IMR-90 (cell line): ENCODE results near the gene ABI3BP. TPM values are rescaled to one million over a fixed set of nuclear protein-coding genes. Genes with fewer than 3 reads are reported as not detected.

Source experiments
- ATAC-seq: fragments of 200-7000 bp; cut with Tn5 transposase; 2 replicates; pipeline ENCODE4 v1.9.1; 2020; ENCODE audit warnings: low read depth, mild to moderate bottlenecking, moderate library complexity
- BruUV-seq: library from RNA; stranded (reverse); fragments of 400-500 nt; replicated peaks from 2 replicates; lab custom pipeline; 2021; lab: Mats Ljungman, UMichigan
- CTCF ChIA-PET: fragments of 300-600 bp; formaldehyde crosslinking; extraction: SDS; loops from one replicate; lab custom pipeline; 2021; ENCODE audit warnings: antibody characterized with exemption; lab: Yijun Ruan, JAX
- POLR2A ChIA-PET: fragments of 300-600 bp; sonication (Branson Sonifier 250); formaldehyde crosslinking; loops from one replicate; lab custom pipeline; 2022; ENCODE audit warnings: antibody characterized with exemption; ENCODE audit not compliant: unreplicated experiment; lab: Charles Lee
- DNase-seq: peaks from one replicate; pipeline ENCODE4 v3.0.0; 2013
- H2AFZ ChIP-seq: replicated peaks from 2 replicates; pipeline ENCODE3; 2013; ENCODE audit warnings: low read length, mild to moderate bottlenecking; ENCODE audit not compliant: poor library complexity
- H2AK5ac ChIP-seq: 2 replicates; pipeline ENCODE4 v1.6.1; 2013; ENCODE audit warnings: low read depth, low read length, inconsistent platforms
- H2AK9ac ChIP-seq: replicated peaks from 2 replicates; pipeline ENCODE3; 2013; ENCODE audit warnings: mild to moderate bottlenecking, low read depth, low read length, moderate library complexity; ENCODE audit not compliant: poor library complexity
- H2BK120ac ChIP-seq: 2 replicates; pipeline ENCODE4 v1.6.1; 2013; ENCODE audit warnings: low read depth, low read length, inconsistent platforms
- H2BK15ac ChIP-seq: 3 replicates; pipeline ENCODE4 v1.6.1; 2013; ENCODE audit warnings: low read depth, low read length, inconsistent platforms
- H2BK20ac ChIP-seq: 2 replicates; pipeline ENCODE4 v1.6.1; 2013; ENCODE audit warnings: low read depth, mild to moderate bottlenecking, inconsistent platforms, low read length, moderate library complexity
- H2BK5ac ChIP-seq: 2 replicates; pipeline ENCODE4 v1.6.1; 2013; ENCODE audit warnings: mild to moderate bottlenecking, low read depth, low read length, inconsistent platforms; ENCODE audit not compliant: poor library complexity, severe bottlenecking
- H3K14ac ChIP-seq: replicated peaks from 2 replicates; pipeline ENCODE4 v1.6.1; 2013; ENCODE audit warnings: low read depth, low read length, inconsistent platforms
- H3K18ac ChIP-seq: 2 replicates; pipeline ENCODE4 v1.6.1; 2013; ENCODE audit warnings: low read depth, low read length, control low read depth
- H3K23ac ChIP-seq: 2 replicates; pipeline ENCODE4 v1.6.1; 2013; ENCODE audit warnings: low read depth, low read length, inconsistent platforms
- H3K27ac ChIP-seq: 2 replicates; pipeline ENCODE4 v1.5.1; 2013; ENCODE audit warnings: mild to moderate bottlenecking, control low read depth, low read length; ENCODE audit not compliant: insufficient read depth
- H3K27me3 ChIP-seq: 2 replicates; pipeline ENCODE4 v1.6.1; 2013; ENCODE audit warnings: low read length; ENCODE audit not compliant: control insufficient read depth, insufficient read depth
- H3K36me3 ChIP-seq: 2 replicates; pipeline ENCODE4 v1.6.1; 2013; ENCODE audit warnings: low read length, mixed read lengths; ENCODE audit not compliant: control insufficient read depth, insufficient read depth
- H3K4ac ChIP-seq: 2 replicates; pipeline ENCODE4 v1.6.1; 2013; ENCODE audit warnings: low read depth, low read length, inconsistent platforms
- H3K4me1 ChIP-seq: 2 replicates; pipeline ENCODE4 v1.6.1; 2013; ENCODE audit warnings: low read length, mixed read lengths; ENCODE audit not compliant: control insufficient read depth, insufficient read depth
- H3K4me2 ChIP-seq: 2 replicates; pipeline ENCODE4 v1.6.1; 2013; ENCODE audit warnings: low read depth, mild to moderate bottlenecking, control low read depth, low read length, moderate library complexity
- H3K4me3 ChIP-seq: 2 replicates; pipeline ENCODE4 v1.5.1; 2013; ENCODE audit warnings: low read depth, mild to moderate bottlenecking, control low read depth, low read length, moderate library complexity; ENCODE audit not compliant: insufficient read depth
- H3K56ac ChIP-seq: 2 replicates; pipeline ENCODE4 v1.6.1; 2013; ENCODE audit warnings: low read length, inconsistent platforms; ENCODE audit not compliant: insufficient read depth; ENCODE audit errors: extremely low read depth
- H3K79me1 ChIP-seq, 2 experiments: 2 replicates each; pipeline ENCODE4 v1.6.1; 2013; ENCODE audit warnings: low read length in 2 of 2, inconsistent platforms in 1 of 2, low read depth in 1 of 2
- H3K9ac ChIP-seq: 2 replicates; pipeline ENCODE4 v1.6.1; 2013; ENCODE audit warnings: low read depth, low read length, control low read depth
- H3K9me1 ChIP-seq: 2 replicates; pipeline ENCODE4 v1.6.1; 2013; ENCODE audit warnings: low read length, inconsistent platforms; ENCODE audit not compliant: insufficient read depth
- H3K9me3 ChIP-seq: 2 replicates; pipeline ENCODE4 v1.6.1; 2013; ENCODE audit warnings: low read length; ENCODE audit not compliant: control insufficient read depth, insufficient read depth
- H4K20me1 ChIP-seq: 2 replicates; pipeline ENCODE4 v1.6.1; 2013; ENCODE audit warnings: low read length, inconsistent platforms; ENCODE audit not compliant: insufficient read depth
- H4K5ac ChIP-seq: 2 replicates; pipeline ENCODE4 v1.6.1; 2013; ENCODE audit warnings: mild to moderate bottlenecking, low read depth, low read length, control low read depth
- H4K8ac ChIP-seq, 2 experiments: 2 replicates each; pipeline ENCODE4 v1.6.1; 2013; ENCODE audit warnings: low read depth in 2 of 2, low read length in 2 of 2, control low read depth in 1 of 2, inconsistent platforms in 1 of 2
- H4K91ac ChIP-seq: 2 replicates; pipeline ENCODE4 v1.6.1; 2013; ENCODE audit warnings: low read depth, low read length, inconsistent platforms; ENCODE audit not compliant: insufficient read depth
- BHLHE40 ChIP-seq: fragments of 150-350 bp; IDR thresholded peaks from 2 replicates; pipeline ENCODE4 v1.6.1; 2016; ENCODE audit warnings: mild to moderate bottlenecking, low read depth, low read length
- CEBPB ChIP-seq: IDR thresholded peaks from 2 replicates; pipeline ENCODE4 v1.6.1; 2012; ENCODE audit warnings: low read depth, low read length, improper control_type of control experiment
- CHD1 ChIP-seq: IDR thresholded peaks from 2 replicates; pipeline ENCODE4 v1.6.1; 2012; ENCODE audit warnings: low read depth, low read length, improper control_type of control experiment
- ELK1 ChIP-seq: fragments of 150-350 bp; IDR thresholded peaks from 2 replicates; pipeline ENCODE4 v1.6.1; 2016; ENCODE audit warnings: low read depth, mild to moderate bottlenecking, low read length, moderate library complexity, borderline replicate concordance
- FOS ChIP-seq: fragments of 150-350 bp; IDR thresholded peaks from 2 replicates; pipeline ENCODE4 v1.6.1; 2016; ENCODE audit warnings: low read depth, low read length
- MAFK ChIP-seq: IDR thresholded peaks from 2 replicates; pipeline ENCODE4 v1.6.1; 2012; ENCODE audit warnings: low read depth, low read length, improper control_type of control experiment
- MAZ ChIP-seq: IDR thresholded peaks from 2 replicates; pipeline ENCODE4 v1.6.1; 2012; ENCODE audit warnings: low read depth, mild to moderate bottlenecking, low read length, improper control_type of control experiment, moderate library complexity, borderline replicate concordance
- MXI1 ChIP-seq: IDR thresholded peaks from 2 replicates; pipeline ENCODE4 v1.6.1; 2012; ENCODE audit warnings: low read depth, mild to moderate bottlenecking, low read length, moderate library complexity, borderline replicate concordance
- NFE2L2 ChIP-seq: fragments of 150-350 bp; IDR thresholded peaks from 2 replicates; pipeline ENCODE4 v1.6.1; 2016; ENCODE audit warnings: low read depth, mild to moderate bottlenecking, low read length
- POLR2A ChIP-seq: IDR thresholded peaks from 2 replicates; pipeline ENCODE4 v1.6.1; 2012; ENCODE audit warnings: mild to moderate bottlenecking, low read depth, low read length
- RAD21 ChIP-seq: IDR thresholded peaks from 2 replicates; pipeline ENCODE4 v1.6.1; 2012; ENCODE audit warnings: low read length, improper control_type of control experiment
- RCOR1 ChIP-seq: IDR thresholded peaks from 2 replicates; pipeline ENCODE4 v1.6.1; 2012; ENCODE audit warnings: mild to moderate bottlenecking, low read length, improper control_type of control experiment; ENCODE audit not compliant: insufficient replicate concordance
- RFX5 ChIP-seq: IDR thresholded peaks from 2 replicates; pipeline ENCODE4 v1.8.0; 2012; ENCODE audit warnings: low read depth, mild to moderate bottlenecking, low read length, moderate library complexity
- SMC3 ChIP-seq: fragments of 150-350 bp; IDR thresholded peaks from 2 replicates; pipeline ENCODE4 v1.6.1; 2016; ENCODE audit warnings: low read depth, mild to moderate bottlenecking, antibody characterized with exemption, low read length, moderate library complexity
- USF2 ChIP-seq: fragments of 150-350 bp; IDR thresholded peaks from 2 replicates; pipeline ENCODE4 v1.6.1; 2017; ENCODE audit warnings: mild to moderate bottlenecking, antibody characterized with exemption, low read length, low read depth
- WGBS, 2 experiments: methylation state at CpG; one replicate each; pipeline versions ENCODE4 v1.1.5 to v1.1.7; 2013; ENCODE audit warnings: missing lambda C conversion rate in 2 of 2; ENCODE audit not compliant: insufficient read length in 1 of 2; ENCODE audit errors: extremely low coverage in 2 of 2; 5-methylcytosine and 5-hydroxymethylcytosine counted together
- dilution Hi-C: fragments of 300-500 bp; cut with HindIII; formaldehyde crosslinking; loops from one replicate; pipeline ENCODE4 v1.14.3; 2018; ENCODE audit warnings: low sequenced_read_pairs; ENCODE audit not compliant: unreplicated experiment
- in situ Hi-C: fragments of 300-500 bp; cut with MboI; formaldehyde crosslinking; loops from 3 replicates; pipeline ENCODE4 v1.14.3; 2019; ENCODE audit warnings: low sequenced_read_pairs, inconsistent platforms, mixed read lengths
- intact Hi-C: fragments of 100-400 bp; cut with micrococcal nuclease; formaldehyde crosslinking; loops from 2 replicates; pipeline ENCODE4 v1.10.0; 2022
- polyA plus RNA-seq, 3 experiments: library from polyadenylated mRNA; depleted of rRNA; stranded (reverse); fragments of >200 nt; gene quantifications; 2 replicates each; pipeline ENCODE4 v1.2.3, GENCODE V29; 2012; ENCODE audit warnings: low replicate concordance in 1 of 3
- total RNA-seq: library from RNA; depleted of rRNA; stranded (reverse); fragments of >200 nt; gene quantifications from 2 replicates; pipeline ENCODE4 v1.2.3, GENCODE V29; 2012
- TF ChIP-seq, protein P1 (sequence below): conservative IDR thresholded peaks from 2 replicates; pipeline ENCODE4 v1.5.1; 2012; ENCODE audit warnings: mild to moderate bottlenecking, low read depth, low read length, improper control_type of control experiment

The ABI3BP gene
- total and polyA plus RNA-seq, 2 of the 4 experiments (the other 2 are of a cell fraction): 3.0 to 26.7 TPM

GRCh38 chr3:100748967-100749366 lies 244.3 kb downstream of the ABI3BP start:
- Histone ChIP-seq H3K4me2 (no peak overlapping the region), H4K8ac (no peak overlapping the region), H3K79me1 (peaks cover 0 to 13% of the 10 kb centered on the region in 2 experiments; a peak in 3 of 4 replicates), H3K9me3 (no peaks in the 10 kb centered on the region), H3K18ac (no peak overlapping the region), H3K36me3 (peaks cover 31% of the 10 kb centered on the region), H3K27me3 (no peaks in the 10 kb centered on the region), H2AFZ (no peak overlapping the region), H3K23ac (no peak overlapping the region), H2BK20ac (no peak overlapping the region), H4K5ac (no peak overlapping the region), H3K4me3 (no peak overlapping the region), H4K20me1 (no peaks in the 10 kb centered on the region; the same call in 1 of the 2 replicates), H3K4ac (no peak overlapping the region), H3K14ac (no peak overlapping the region), H3K9ac (no peak overlapping the region), H4K91ac (no peak overlapping the region), H2BK120ac (no peak overlapping the region), H3K9me1 (peaks cover 8% of the 10 kb centered on the region; the same call in 1 of the 2 replicates), H3K27ac (no peak overlapping the region), H2BK5ac (no peak overlapping the region), H2AK9ac (no peak overlapping the region), H3K4me1 (peaks cover 2% of the 10 kb centered on the region; the same call in 1 of the 2 replicates), H3K56ac (no peak overlapping the region), H2BK15ac (no peak overlapping the region), H2AK5ac (no peak overlapping the region)
- DNase-seq (no peak), ATAC-seq (no peak)
- ChIA-PET CTCF (no interaction called here), POLR2A (no interaction called here)
- TF ChIP-seq RCOR1 (no peak), BHLHE40 (no peak), FOS (no peak), CEBPB (no peak), ELK1 (no peak), RFX5 (no peak), RAD21 (no peak), MAZ (no peak), CHD1 (no peak), NFE2L2 (no peak), POLR2A (no peak), SMC3 (no peak), MAFK (no peak), MXI1 (no peak), USF2 (no peak)
- TF ChIP-seq, protein P1, sequence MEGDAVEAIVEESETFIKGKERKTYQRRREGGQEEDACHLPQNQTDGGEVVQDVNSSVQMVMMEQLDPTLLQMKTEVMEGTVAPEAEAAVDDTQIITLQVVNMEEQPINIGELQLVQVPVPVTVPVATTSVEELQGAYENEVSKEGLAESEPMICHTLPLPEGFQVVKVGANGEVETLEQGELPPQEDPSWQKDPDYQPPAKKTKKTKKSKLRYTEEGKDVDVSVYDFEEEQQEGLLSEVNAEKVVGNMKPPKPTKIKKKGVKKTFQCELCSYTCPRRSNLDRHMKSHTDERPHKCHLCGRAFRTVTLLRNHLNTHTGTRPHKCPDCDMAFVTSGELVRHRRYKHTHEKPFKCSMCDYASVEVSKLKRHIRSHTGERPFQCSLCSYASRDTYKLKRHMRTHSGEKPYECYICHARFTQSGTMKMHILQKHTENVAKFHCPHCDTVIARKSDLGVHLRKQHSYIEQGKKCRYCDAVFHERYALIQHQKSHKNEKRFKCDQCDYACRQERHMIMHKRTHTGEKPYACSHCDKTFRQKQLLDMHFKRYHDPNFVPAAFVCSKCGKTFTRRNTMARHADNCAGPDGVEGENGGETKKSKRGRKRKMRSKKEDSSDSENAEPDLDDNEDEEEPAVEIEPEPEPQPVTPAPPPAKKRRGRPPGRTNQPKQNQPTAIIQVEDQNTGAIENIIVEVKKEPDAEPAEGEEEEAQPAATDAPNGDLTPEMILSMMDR: no peak
- in situ Hi-C loops: loop anchor here (25.0 kb wide), 1 partner anchor 912 kb away; no protein-coding TSS in a partner anchor
- WGBS, 2 experiments: no CpG with 5 or more reads among the region's 2 CpGs
- no TSS peak for BruUV-seq
- intact Hi-C loops: no loop called here
- dilution Hi-C loops: no loop called here
